ENCODE data around the gene IRAK1. TPM values are rescaled to one million over a fixed set of nuclear protein-coding genes. Genes with fewer than 3 reads are reported as not detected.
A peak's percentile ranks its signal among the peaks of the same experiment; 100 is the strongest.

Gene IRAK1
- total and polyA plus RNA-seq, 2 of the 13 experiments (the other 11 are each of a cell fraction or from before 2014, with no cell fraction given), result 57.7 to 77.3 TPM

GRCh38 chrX:153971450-153972367, 48.0 kb downstream of the IRAK1 start, which contains the start of gene HCFC1:
Gene HCFC1 (minus strand): TSS chrX:153971818. CDS start chrX:153970840, 978 bp downstream.
- Histone ChIP-seq H3K4me2 (ENCODE audit: low read depth, low read length) (peak within 1 kb of the TSS; percentile 80), H3K4me1 (ENCODE audit: insufficient read depth, low read length) (peaks cover 54% of the 10 kb centered on the region), H3K4me3 (replicated peaks in 1 of 3; ENCODE audit: insufficient read depth in 1 of 3, low read depth in 2 of 3, low read length in 3 of 3) (peak within 1 kb of the TSS; percentile 85 to 90 (median 89)), H3K36me3 (replicated peaks in 1 of 2; ENCODE audit: control insufficient read depth in 1 of 2, insufficient read depth in 2 of 2, low read length in 2 of 2) (peaks cover 0 to 11% of the 10 kb centered on the region in 2 experiments; a peak in 2 of 5 replicates), H3K79me2 (ENCODE audit: insufficient read depth, low read length) (peaks cover 50% of the 10 kb centered on the region), H3K9ac (ENCODE audit: insufficient read depth, low read depth, low read length) (peak within 1 kb of the TSS; percentile 100), H3K9me3 (ENCODE audit: low read length) (no peaks in the 10 kb centered on the region), H3K27me3 (ENCODE audit: control insufficient read depth in 1 of 2, insufficient read depth in 2 of 2, low read length in 2 of 2) (no peaks in the 10 kb centered on the region; a peak in 1 of 5 replicates), H3K27ac (ENCODE audit: extremely low read length, insufficient read depth, low read length) (peak within 1 kb of the TSS; percentile 100), H2AFZ (ENCODE audit: low read length) (no peak within 1 kb of the TSS), H4K20me1 (ENCODE audit: insufficient read depth, low read length) (peaks cover 29% of the 10 kb centered on the region)
- peak; percentile 78 for FAIRE-seq
- peak; percentile 37 for ATAC-seq
- in situ Hi-C loops (cut with HindIII; ENCODE audit: extremely low pct_ligation_motif_present, low pct_unique_long_range_greater_than_20kb), result loop anchor here (5.0 kb wide), 1 partner anchor 41 kb away; no protein-coding TSS in a partner anchor
- ChIA-PET POLR2A (interaction anchor here (1.0 to 6.3 kb wide), 6 partner anchors 25 to 48 kb away, joined by 3 to 54 read pairs (median 9); partner anchors contain the start of gene NAA10), CTCF (ENCODE audit: low intra/inter-chr PET ratio, low total read pairs) (no interaction called here)
- no TSS peak for BruUV-seq (replicated peaks)
- intact Hi-C loops (cut with micrococcal nuclease; ENCODE audit: unreplicated experiment), result loop anchor here (2.0 kb wide), 1 partner anchor 41 kb away; no protein-coding TSS in a partner anchor
- no CpG with 5 or more reads among the region's 96 CpGs for WGBS (ENCODE audit: low lambda C conversion rate)
- peak; percentile 75 for DNase-seq (ENCODE audit: low spot score)
- TF ChIP-seq ZBTB7B (CRISPR knock-in tag; IDR thresholded peaks at IDR 0.05), result peak; percentile 12; the same call in 1 of the 2 replicates
- no peak for TF ChIP-seq TEAD3 (CRISPR knock-in tag; optimal IDR thresholded peaks at IDR 0.05; ENCODE audit: borderline replicate concordance)
- TF ChIP-seq ZBTB8A (CRISPR knock-in tag; IDR thresholded peaks at IDR 0.05; ENCODE audit: borderline replicate concordance, low read depth), result no peak
- no peak for TF ChIP-seq SUZ12 (IDR thresholded peaks at IDR 0.05; ENCODE audit: low read depth, low read length)
- peak; percentile 40; the same call in 1 of the 2 replicates for TF ChIP-seq ZFY (CRISPR knock-in tag; IDR thresholded peaks at IDR 0.05)
- no peak for TF ChIP-seq MED13 (CRISPR knock-in tag; IDR thresholded peaks at IDR 0.05)
- no peak for TF ChIP-seq RCOR2 (CRISPR knock-in tag; IDR thresholded peaks at IDR 0.05)
- TF ChIP-seq ZNF513 (CRISPR knock-in tag; conservative IDR thresholded peaks at IDR 0.05), result no peak
- TF ChIP-seq ZNF878 (CRISPR knock-in tag; IDR thresholded peaks at IDR 0.05), result no peak
- no peak for TF ChIP-seq ZNF18 (CRISPR knock-in tag; IDR thresholded peaks at IDR 0.05; ENCODE audit: insufficient replicate concordance)
- no peak for TF ChIP-seq SP1 (IDR thresholded peaks at IDR 0.05)
- TF ChIP-seq SP1 (CRISPR knock-in tag; IDR thresholded peaks at IDR 0.05), result 0 out of 2 replicates have a peak, but pooled peaks have one; percentile 17
- no peak for TF ChIP-seq ZNF747 (CRISPR knock-in tag; IDR thresholded peaks at IDR 0.05; ENCODE audit: borderline replicate concordance)
- peak; percentile 23; the same call in 1 of the 2 replicates for TF ChIP-seq ISL2 (CRISPR knock-in tag; IDR thresholded peaks at IDR 0.05)
- TF ChIP-seq PBX2 (CRISPR knock-in tag; IDR thresholded peaks at IDR 0.05), result no peak
- TF ChIP-seq ZNF740 (CRISPR knock-in tag; IDR thresholded peaks at IDR 0.05), result peak; percentile 92

Measured in HepG2 (cell line).